A549 (cell line): ENCODE data around the gene CD226. TPM values are rescaled to one million over a fixed set of nuclear protein-coding genes. Genes with fewer than 3 reads are reported as not detected.

Source experiments
- ATAC-seq, 2 experiments: fragments of 200-7000 bp in 1 of 2; fragments of >200 bp in 1 of 2; cut with Nextera tagmentation in 1 of 2; cut with Tn5 transposase in 1 of 2; 3 replicates each; pipeline versions ENCODE4 v1.8.0 to v1.9.1; 2018 to 2020; ENCODE audit warnings: mild to moderate bottlenecking in 1 of 2, moderate library complexity in 1 of 2
- CTCF ChIA-PET: fragments of 300-600 bp; sonication (Branson Sonifier 250); formaldehyde crosslinking; extraction: SDS; loops from one replicate; lab custom pipeline; 2021; ENCODE audit warnings: antibody characterized with exemption, inconsistent platforms; lab: Yijun Ruan, JAX
- POLR2A ChIA-PET: fragments of 350-600 bp; formaldehyde crosslinking; extraction: SDS; loops from one replicate; lab custom pipeline; 2021; ENCODE audit warnings: antibody characterized with exemption, inconsistent platforms; lab: Yijun Ruan, JAX
- DNase-seq, 2 experiments: peaks; one replicate each; pipeline versions ENCODE4 v3.0.0 to v3.0.0-alpha.2; 2011 to 2016; ENCODE audit warnings: low read depth in 1 of 2, low spot score in 1 of 2
- FAIRE-seq: peaks from 2 replicates; lab custom pipeline; 2011; peaks lifted over from hg19 to GRCh38; lab: Jason Lieb, UNC
- H3K27ac ChIP-seq, 2 experiments: fragments of >200 bp; sonication (Bioruptor Twin); formaldehyde crosslinking; 3 replicates each; pipeline ENCODE4 v1.5.1; 2016 to 2017
- H3K4me1 ChIP-seq: fragments of >200 bp; sonication (Bioruptor Twin); formaldehyde crosslinking; 3 replicates; pipeline ENCODE4 v1.6.1; 2016
- H3K4me2 ChIP-seq: fragments of >200 bp; sonication (Bioruptor Twin); formaldehyde crosslinking; 3 replicates; pipeline ENCODE4 v1.6.1; 2016
- H3K4me3 ChIP-seq: fragments of >200 bp; sonication (Bioruptor Twin); formaldehyde crosslinking; 3 replicates; pipeline ENCODE4 v1.5.1; 2016
- H3K9me3 ChIP-seq: fragments of >200 bp; sonication (Bioruptor Twin); formaldehyde crosslinking; 3 replicates; pipeline ENCODE4 v1.6.1; 2016
- CBX2 ChIP-seq: fragments of 200-600 bp; sonication (generic); IDR thresholded peaks from 2 replicates; pipeline ENCODE4 v1.6.1; 2016; ENCODE audit warnings: low read depth, mild to moderate bottlenecking, borderline replicate concordance
- E2F6 ChIP-seq: IDR thresholded peaks from 2 replicates; pipeline ENCODE4 v1.6.1; 2012; ENCODE audit warnings: low read depth, borderline replicate concordance
- ELK1 ChIP-seq: fragments of 150-350 bp; IDR thresholded peaks from 2 replicates; pipeline ENCODE4 v1.6.1; 2014; ENCODE audit warnings: low read depth, mild to moderate bottlenecking, low read length
- ESRRA ChIP-seq: fragments of 150-350 bp; IDR thresholded peaks from 2 replicates; pipeline ENCODE4 v1.6.1; 2014; ENCODE audit warnings: mild to moderate bottlenecking, low read length, borderline replicate concordance
- FOXS1 ChIP-seq: fragments of 250-450 bp; sonication (Bioruptor Pico); IDR thresholded peaks from 2 replicates; pipeline ENCODE4 v1.5.0; 2020; ENCODE audit warnings: mild to moderate bottlenecking, moderate library complexity
- GATA3 ChIP-seq: IDR thresholded peaks from 2 replicates; pipeline ENCODE4 v1.6.1; 2012; ENCODE audit warnings: borderline replicate concordance
- HEYL ChIP-seq: fragments of 250-450 bp; sonication (Bioruptor Pico); IDR thresholded peaks from 2 replicates; pipeline ENCODE4 v1.8.0; 2021; ENCODE audit warnings: mild to moderate bottlenecking, moderate library complexity
- HOXA7 ChIP-seq: fragments of 250-450 bp; sonication (Bioruptor Pico); IDR thresholded peaks from 2 replicates; pipeline ENCODE4 v1.5.0; 2020; ENCODE audit warnings: mild to moderate bottlenecking, moderate library complexity
- HOXB5 ChIP-seq: fragments of 250-450 bp; sonication (Bioruptor Pico); IDR thresholded peaks from 2 replicates; pipeline ENCODE4 v1.5.0; 2020; ENCODE audit warnings: mild to moderate bottlenecking, moderate library complexity
- KDM1A ChIP-seq: fragments of 200-600 bp; sonication (generic); IDR thresholded peaks from 2 replicates; pipeline ENCODE4 v1.6.1; 2016; ENCODE audit warnings: low read depth, mild to moderate bottlenecking
- KDM5A ChIP-seq: fragments of 200-600 bp; sonication (generic); IDR thresholded peaks from 2 replicates; pipeline ENCODE4 v1.6.1; 2016; ENCODE audit warnings: antibody characterized with exemption, mild to moderate bottlenecking
- MAZ ChIP-seq: fragments of 150-350 bp; IDR thresholded peaks from 2 replicates; pipeline ENCODE4 v1.6.1; 2014; ENCODE audit warnings: antibody characterized with exemption, low read depth, low read length, borderline replicate concordance
- NPAS2 ChIP-seq: fragments of 250-450 bp; sonication (Bioruptor Pico); IDR thresholded peaks from 2 replicates; pipeline ENCODE4 v1.8.0; 2022; ENCODE audit warnings: mild to moderate bottlenecking, moderate library complexity, borderline replicate concordance
- POLR2AphosphoS2 ChIP-seq: conservative IDR thresholded peaks from 2 replicates; pipeline ENCODE4 v1.6.1; 2012; ENCODE audit warnings: low read length, improper control_type of control experiment, inconsistent platforms
- RAD21 ChIP-seq, 2 experiments: fragments of >200 bp in 1 of 2; sonication (Bioruptor Twin) in 1 of 2; formaldehyde crosslinking in 1 of 2; IDR thresholded peaks in 1 of 2; conservative IDR thresholded peaks in 1 of 2; 2 replicates in 1 of 2; 3 replicates in 1 of 2; pipeline ENCODE4 v1.6.1; 2012 to 2018; ENCODE audit warnings: inconsistent platforms in 1 of 2
- RCOR1 ChIP-seq: fragments of 150-350 bp; IDR thresholded peaks from 2 replicates; pipeline ENCODE4 v1.6.1; 2014; ENCODE audit warnings: antibody characterized with exemption, low read length, low read depth
- SMC3 ChIP-seq: fragments of >200 bp; sonication (Bioruptor Twin); formaldehyde crosslinking; IDR thresholded peaks from 3 replicates; pipeline ENCODE4 v1.6.1; 2018; ENCODE audit warnings: inconsistent platforms
- SREBF2 ChIP-seq: fragments of 450-650 bp; IDR thresholded peaks from 2 replicates; pipeline ENCODE4 v1.6.1; 2014; ENCODE audit warnings: mild to moderate bottlenecking, moderate library complexity
- TFCP2L1 ChIP-seq: fragments of 250-450 bp; sonication (Bioruptor Pico); IDR thresholded peaks from 2 replicates; pipeline ENCODE4 v1.5.0; 2021; ENCODE audit warnings: mild to moderate bottlenecking
- ZSCAN20 ChIP-seq: fragments of 250-450 bp; sonication (Bioruptor Pico); IDR thresholded peaks from 2 replicates; pipeline ENCODE4 v1.8.0; 2022; ENCODE audit warnings: mild to moderate bottlenecking, moderate library complexity
- WGBS: methylation state at CpG from one replicate; pipeline ENCODE4 v1.1.6; 2017; ENCODE audit errors: missing lambda C conversion rate; 5-methylcytosine and 5-hydroxymethylcytosine counted together
- polyA plus RNA-seq, 4 experiments: library from polyadenylated mRNA; depleted of rRNA in 3 of 4; stranded (reverse); fragments of >200 nt; fragmentation: RNase III in 1 of 4; extraction: RNeasy Plus Mini Kit Qiagen cat#74134 plus additional on column Dnase treatment in 1 of 4; gene quantifications; 2 replicates in 3 of 4; 3 replicates in 1 of 4; pipeline ENCODE4 v1.2.3, GENCODE V29; 2011 to 2017
- TF ChIP-seq, protein P1 (sequence below): IDR thresholded peaks from 2 replicates; pipeline ENCODE4 v1.6.1; 2012
- TF ChIP-seq, protein P2 (sequence below): fragments of >200 bp; sonication (Bioruptor Twin); formaldehyde crosslinking; IDR thresholded peaks from 3 replicates; pipeline ENCODE4 v1.6.1; 2016
- TF ChIP-seq, protein P3 (sequence below): fragments of >200 bp; sonication (Bioruptor Twin); formaldehyde crosslinking; IDR thresholded peaks from 2 replicates; pipeline ENCODE4 v1.6.1; 2016

CD226 gene
- polyA plus RNA-seq, 2 of the 4 experiments (the other 2 are of a cell fraction) = 0.28 to 0.92 TPM

DNA sequence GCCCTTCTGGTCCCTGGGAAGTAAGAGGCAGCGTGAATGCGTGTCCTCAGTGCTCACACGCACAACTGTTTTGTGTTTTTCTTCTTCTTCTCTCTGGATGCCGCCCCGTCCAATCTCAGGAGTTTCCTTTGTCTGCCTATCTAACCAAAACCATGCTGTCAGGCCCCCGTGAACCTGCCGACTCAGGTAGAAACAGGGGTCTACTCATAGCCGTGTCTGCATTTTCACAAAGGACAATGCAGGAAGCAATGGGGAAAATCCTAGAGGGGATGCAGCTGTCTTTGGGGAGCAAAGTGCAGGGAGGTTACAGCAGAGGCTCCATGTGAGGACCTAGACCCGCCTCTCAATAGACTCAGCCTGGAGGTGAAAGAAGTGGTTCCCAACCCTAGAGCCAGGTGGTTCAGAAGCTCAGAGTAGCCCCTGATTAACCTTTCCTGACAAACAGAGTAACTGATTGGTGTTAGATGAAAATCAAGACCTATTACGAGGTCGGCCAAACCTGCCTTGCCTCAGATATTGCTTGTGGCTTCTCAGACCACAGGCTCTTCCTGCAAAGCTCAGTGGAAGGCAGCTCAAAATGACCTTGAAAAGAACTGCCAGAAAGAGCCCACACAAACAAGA lies 49.3 kb downstream of the CD226 start:
- H3K9me3 ChIP-seq = no peaks in the 10 kb centered on the region
- ATAC-seq = no peak
- DNase-seq = no peak
- no peaks in the 10 kb centered on the region for H3K4me1 ChIP-seq
- H3K4me2 ChIP-seq = no peak overlapping the region
- FAIRE-seq = no peak
- WGBS = 81% methylated on average over 11 of the region's 11 CpGs
- H3K4me3 ChIP-seq = no peak overlapping the region
- CTCF ChIA-PET = no interaction called here
- no peak overlapping the region for H3K27ac ChIP-seq
- POLR2A ChIA-PET = no interaction called here
- no peak for TF ChIP-seq ZSCAN20 (CRISPR knock-in tag)
- TF ChIP-seq RAD21 (conservative IDR thresholded peaks at IDR 0.05 in 1 of 2, IDR thresholded peaks at IDR 0.05 in 1 of 2) = no peak
- TF ChIP-seq, protein P1, sequence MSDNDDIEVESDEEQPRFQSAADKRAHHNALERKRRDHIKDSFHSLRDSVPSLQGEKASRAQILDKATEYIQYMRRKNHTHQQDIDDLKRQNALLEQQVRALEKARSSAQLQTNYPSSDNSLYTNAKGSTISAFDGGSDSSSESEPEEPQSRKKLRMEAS = no peak
- TF ChIP-seq HOXA7 (CRISPR knock-in tag) = no peak
- no peak for TF ChIP-seq SREBF2
- TF ChIP-seq, protein P2, sequence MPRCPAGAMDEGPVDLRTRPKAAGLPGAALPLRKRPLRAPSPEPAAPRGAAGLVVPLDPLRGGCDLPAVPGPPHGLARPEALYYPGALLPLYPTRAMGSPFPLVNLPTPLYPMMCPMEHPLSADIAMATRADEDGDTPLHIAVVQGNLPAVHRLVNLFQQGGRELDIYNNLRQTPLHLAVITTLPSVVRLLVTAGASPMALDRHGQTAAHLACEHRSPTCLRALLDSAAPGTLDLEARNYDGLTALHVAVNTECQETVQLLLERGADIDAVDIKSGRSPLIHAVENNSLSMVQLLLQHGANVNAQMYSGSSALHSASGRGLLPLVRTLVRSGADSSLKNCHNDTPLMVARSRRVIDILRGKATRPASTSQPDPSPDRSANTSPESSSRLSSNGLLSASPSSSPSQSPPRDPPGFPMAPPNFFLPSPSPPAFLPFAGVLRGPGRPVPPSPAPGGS = no peak
- no peak for TF ChIP-seq POLR2AphosphoS2
- TF ChIP-seq E2F6 = no peak
- TF ChIP-seq, protein P3, sequence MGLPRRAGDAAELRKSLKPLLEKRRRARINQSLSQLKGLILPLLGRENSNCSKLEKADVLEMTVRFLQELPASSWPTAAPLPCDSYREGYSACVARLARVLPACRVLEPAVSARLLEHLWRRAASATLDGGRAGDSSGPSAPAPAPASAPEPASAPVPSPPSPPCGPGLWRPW = no peak
- TF ChIP-seq MAZ = no peak
- TF ChIP-seq HEYL = no peak

- POLR2A ChIA-PET = no interaction called here
- FAIRE-seq (no peak), ATAC-seq (no peak)
Measured at GRCh38 chr18:69897397-69898108, 50.1 kb downstream of the CD226 start.

More at GRCh38 chr18:69897397-69898108, 50.1 kb downstream of the CD226 start:
- H3K4me1 ChIP-seq = no peaks in the 10 kb centered on the region
- no peak for DNase-seq
- H3K9me3 ChIP-seq = no peaks in the 10 kb centered on the region
- H3K27ac ChIP-seq = no peak overlapping the region
- CTCF ChIA-PET = no interaction called here
- H3K4me2 ChIP-seq = no peak overlapping the region
- 84% methylated on average over 7 of the region's 7 CpGs for WGBS
- TF ChIP-seq ELK1 (no peak), TFCP2L1 (CRISPR knock-in tag) (no peak), RCOR1 (no peak), MAZ (no peak), E2F6 (no peak), GATA3 (no peak), CBX2 (no peak), HOXB5 (CRISPR knock-in tag) (no peak), POLR2AphosphoS2 (no peak), HOXA7 (CRISPR knock-in tag) (no peak), SMC3 (no peak), NPAS2 (CRISPR knock-in tag) (no peak), KDM5A (no peak), ESRRA (no peak), KDM1A (no peak), FOXS1 (CRISPR knock-in tag) (no peak)
- TF ChIP-seq, protein P2 = no peak
- H3K4me3 ChIP-seq = no peak overlapping the region
